HTR-8/SVneo (cell line): ENCODE data around the gene DHRS11.

ENCODE experiments used
- DNase-seq: peaks from one replicate; pipeline ENCODE4 v3.0.0; 2011; ENCODE audit warnings: low spot score, mixed read lengths; ENCODE audit not compliant: insufficient read length
- FAIRE-seq: peaks from 2 replicates; lab custom pipeline; 2011; peaks lifted over from hg19 to GRCh38; lab: Jason Lieb, UNC

Gene DHRS11, protein sequence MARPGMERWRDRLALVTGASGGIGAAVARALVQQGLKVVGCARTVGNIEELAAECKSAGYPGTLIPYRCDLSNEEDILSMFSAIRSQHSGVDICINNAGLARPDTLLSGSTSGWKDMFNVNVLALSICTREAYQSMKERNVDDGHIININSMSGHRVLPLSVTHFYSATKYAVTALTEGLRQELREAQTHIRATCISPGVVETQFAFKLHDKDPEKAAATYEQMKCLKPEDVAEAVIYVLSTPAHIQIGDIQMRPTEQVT

DNA sequence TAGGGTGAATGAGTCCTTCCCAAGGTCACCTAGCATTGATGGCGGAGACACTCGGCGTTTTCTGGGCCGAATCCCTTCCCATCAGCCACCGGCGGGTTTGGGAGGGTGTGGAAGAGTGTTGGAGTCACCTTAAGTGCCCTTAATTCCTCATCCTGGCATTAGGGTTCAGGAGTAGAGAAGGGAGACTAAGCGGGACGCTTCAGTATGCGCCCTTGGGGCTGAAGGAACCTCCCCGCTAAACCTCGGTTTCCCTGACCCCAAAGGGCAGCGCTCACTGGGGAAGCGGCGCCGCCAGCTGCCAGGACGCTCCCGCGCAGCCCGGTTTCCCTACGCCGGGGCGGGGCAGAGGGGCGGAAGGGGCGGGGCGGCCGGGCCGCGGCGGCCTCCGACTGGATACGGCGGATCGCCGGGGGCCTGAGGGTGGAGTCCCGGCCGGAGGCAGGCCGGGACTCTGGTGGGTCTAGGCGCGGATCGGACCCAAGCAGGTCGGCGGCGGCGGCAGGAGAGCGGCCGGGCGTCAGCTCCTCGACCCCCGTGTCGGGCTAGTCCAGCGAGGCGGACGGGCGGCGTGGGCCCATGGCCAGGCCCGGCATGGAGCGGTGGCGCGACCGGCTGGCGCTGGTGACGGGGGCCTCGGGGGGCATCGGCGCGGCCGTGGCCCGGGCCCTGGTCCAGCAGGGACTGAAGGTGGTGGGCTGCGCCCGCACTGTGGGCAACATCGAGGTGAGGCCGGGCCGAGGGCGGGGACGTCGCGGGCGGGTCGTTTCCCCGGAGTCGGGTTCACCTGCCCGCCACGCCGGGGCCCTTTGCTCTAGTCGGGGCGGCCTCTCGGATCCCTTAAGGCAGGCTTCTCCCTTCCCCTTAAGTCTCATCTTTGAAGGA, at the start of gene DHRS11:
Gene DHRS11 (plus strand): TSS at position 446 of the 882 bp plus-strand sequence. CDS start 131 bp downstream, at position 577.
- FAIRE-seq (no peak), DNase-seq (peak; percentile 92)

DNA sequence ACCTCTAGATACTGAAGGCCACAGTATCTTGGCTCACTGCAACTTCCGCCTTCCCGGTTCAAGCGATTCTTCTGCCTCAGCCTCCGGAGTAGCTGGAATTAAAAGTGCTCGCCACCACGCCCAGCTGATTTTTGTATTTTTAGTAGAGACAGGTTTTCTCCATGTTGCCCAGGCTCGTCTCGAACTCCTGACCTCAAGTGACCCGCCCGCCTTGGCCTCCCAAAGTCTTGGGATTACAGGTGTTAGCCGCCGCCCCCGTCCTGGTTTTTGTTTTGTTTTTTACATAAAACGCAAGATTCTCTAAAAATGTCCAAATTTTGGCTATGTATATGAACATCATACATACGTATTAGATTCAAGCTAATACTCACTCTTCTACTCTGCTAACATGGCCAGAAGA, 48.9 kb upstream of the DHRS11 start:
- no peak for FAIRE-seq
- no peak for DNase-seq

DNA sequence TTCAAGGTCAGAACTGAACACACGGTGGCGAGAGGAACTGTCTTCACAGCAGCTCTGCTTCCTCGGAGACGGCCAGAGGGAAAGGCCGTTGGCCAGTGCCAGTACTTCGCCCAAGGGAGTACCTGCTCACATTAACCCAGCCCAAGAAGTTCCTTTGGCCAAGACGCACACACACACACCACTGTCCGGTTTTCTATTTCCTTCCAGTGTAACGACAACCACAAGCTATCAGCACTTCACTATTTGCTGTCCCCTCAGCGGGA, 47.7 kb upstream of the DHRS11 start:
- no peak for FAIRE-seq

DNA sequence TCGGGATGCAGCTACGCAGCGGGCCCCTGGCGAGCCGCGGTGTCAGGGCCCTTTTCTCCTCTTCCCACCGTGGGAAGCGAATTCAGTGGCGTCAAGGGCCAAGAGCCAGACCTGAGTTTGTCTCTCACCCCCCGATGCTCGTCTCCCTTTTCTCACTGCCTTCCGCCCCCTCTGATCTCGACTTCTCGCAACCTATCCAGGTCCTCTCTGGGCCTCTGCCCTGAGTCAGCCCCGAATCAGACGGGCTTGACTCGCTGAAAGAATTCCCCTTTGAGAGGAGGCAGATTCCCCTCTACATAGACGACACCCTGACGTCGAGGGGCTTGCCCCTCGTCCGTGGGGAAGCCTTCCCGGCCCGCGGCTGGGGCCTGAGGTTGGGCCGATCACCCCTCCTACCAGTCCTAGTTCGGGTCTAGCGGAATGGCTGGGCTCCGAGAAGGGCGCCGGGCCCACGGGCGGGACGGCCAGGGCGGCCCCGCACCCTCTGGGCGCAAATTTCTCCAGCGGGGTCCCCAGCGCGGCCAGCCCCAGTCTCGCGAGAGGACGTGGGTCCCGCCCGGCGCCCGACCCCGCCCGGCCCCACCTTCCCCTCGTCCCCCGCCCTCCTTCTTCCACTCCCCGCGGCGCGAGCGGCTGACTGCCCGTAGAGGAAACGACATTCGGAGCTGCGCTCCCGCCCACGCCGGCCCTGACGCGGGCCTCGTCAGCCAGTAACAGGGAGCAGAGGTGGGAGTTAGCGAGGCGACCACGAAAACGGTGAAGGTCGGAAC, 47.2 kb upstream of the DHRS11 start, which contains the start of gene GGNBP2:
Gene GGNBP2 (plus strand): TSS at position 613 of the 770 bp plus-strand sequence. CDS start 806 bp downstream, outside the sequence.
- FAIRE-seq: no peak

More for the DNA sequence above, 47.7 kb upstream of the DHRS11 start:
- DNase-seq: peak; percentile 54

DNA sequence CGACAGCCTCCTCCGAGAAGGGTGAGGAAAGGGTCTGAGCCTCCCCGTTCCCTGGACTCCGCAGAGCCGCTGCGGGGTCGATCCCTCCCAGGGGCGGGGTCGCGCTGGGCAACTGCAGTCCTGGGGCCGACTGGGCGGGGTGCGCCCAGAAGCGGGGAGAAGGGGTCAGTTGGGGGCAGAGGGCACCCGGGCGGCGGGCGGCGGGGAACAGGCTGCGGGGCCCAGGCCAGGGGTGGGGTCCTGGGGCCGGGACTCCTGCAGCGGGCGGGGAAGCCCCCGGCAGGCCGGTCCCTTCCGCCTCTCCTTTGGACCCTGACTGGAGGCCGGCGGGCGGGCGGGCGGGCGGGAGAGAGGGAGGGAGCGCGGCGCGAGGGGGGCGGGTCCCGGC, 46.6 kb upstream of the DHRS11 start:
- peak; percentile 69 for DNase-seq
- no peak for FAIRE-seq

More for the DNA sequence above, 47.2 kb upstream of the DHRS11 start, which contains the start of gene GGNBP2:
- peak; percentile 85 for DNase-seq

DNA sequence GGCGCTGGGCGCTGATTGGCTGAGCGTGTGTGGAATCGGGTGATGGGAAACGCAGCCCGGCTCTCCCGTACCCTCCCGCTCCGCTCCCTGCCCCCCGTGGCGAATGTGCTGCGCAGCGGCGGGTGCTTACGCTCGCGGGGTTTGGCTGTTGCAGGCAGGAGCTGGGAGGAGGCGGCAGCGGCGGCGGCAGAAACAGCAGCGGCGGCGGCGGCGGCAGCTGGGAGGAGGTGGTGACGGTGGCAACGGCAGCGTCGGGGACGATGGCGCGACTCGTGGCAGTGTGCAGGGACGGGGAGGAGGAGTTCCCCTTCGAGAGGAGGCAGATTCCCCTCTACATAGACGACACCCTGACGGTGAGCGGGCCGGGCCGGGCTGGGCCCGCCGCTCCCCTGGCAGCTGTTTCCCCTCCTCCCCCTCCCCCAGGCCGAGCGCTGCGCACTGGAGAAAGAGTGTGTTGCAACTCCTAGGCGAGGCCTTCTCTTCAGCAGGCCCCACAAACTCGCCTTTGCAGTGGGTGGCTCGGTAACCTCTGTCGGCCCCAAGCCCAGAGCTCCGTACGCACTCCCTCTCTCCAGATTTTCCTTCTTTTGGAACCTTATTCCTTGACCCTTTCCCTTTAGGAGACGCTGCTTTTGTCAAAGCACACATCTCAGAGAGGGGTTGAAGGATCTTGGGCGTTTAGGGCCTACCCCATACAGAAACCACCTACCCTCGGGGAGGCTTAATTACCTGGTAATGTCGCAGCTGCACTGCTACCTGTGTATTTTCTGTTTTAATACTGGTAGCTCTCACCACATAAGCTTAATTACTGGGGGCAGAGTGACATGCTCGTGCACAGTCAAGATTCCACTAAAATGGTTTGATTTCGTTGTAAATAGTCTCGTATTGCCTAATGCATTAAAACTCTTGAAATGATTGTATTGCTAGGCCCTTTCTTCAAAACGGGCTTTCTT, 45.9 kb upstream of the DHRS11 start:
- DNase-seq (peak; percentile 96), FAIRE-seq (no peak)

DNA sequence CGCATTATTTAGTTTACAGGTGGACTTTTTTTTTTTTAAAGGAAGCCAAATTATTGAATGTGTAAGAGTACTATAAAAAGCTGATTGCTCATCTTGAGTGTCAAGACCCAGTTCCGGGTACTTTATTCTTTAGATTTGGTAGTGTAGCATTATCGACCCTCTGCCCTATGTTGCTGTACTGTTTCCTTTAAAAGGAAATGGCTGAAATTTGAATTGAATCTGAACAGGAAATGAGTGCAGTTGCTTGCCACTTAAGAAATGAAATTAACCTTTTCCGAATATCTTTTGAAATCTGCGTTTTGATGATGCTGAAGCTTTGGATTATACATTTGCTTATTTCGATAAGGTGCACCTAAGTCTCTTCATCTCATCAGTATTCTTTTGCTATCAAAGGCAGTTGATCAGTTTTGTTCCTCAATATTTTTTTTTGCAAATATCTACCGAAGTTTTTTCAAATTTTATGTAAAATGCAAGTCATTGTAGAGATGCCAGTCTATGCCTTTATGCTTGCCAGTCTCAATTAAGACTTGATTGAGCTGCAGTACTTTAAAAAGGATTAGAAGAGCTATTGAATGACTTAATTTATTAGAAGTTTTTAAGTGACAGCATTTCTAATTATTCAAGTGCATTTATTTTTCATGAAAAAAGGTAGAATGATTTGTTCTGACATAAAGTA, 45.1 kb upstream of the DHRS11 start:
- no peak for FAIRE-seq
- DNase-seq: no peak

DNA sequence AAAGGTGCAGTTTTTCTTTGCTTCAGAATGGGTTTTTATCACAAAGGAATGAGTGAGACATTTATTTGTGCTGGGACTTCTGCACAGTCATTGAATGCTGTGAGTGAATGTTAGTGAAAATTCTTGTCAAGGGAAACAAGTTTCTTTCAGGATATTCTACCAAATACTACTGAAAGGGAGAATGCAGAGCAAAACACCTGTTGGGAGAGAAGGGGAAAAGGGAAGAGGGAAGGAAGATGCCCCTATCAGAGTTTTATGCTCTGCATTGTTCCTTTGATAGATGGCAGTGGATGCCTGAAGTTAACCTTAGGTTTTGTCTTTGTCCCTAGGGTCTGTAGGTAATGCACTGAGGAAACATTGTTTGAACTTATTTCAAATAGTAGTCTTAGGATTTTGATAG, 43.9 kb upstream of the DHRS11 start:
- DNase-seq (no peak), FAIRE-seq (no peak)

DNA sequence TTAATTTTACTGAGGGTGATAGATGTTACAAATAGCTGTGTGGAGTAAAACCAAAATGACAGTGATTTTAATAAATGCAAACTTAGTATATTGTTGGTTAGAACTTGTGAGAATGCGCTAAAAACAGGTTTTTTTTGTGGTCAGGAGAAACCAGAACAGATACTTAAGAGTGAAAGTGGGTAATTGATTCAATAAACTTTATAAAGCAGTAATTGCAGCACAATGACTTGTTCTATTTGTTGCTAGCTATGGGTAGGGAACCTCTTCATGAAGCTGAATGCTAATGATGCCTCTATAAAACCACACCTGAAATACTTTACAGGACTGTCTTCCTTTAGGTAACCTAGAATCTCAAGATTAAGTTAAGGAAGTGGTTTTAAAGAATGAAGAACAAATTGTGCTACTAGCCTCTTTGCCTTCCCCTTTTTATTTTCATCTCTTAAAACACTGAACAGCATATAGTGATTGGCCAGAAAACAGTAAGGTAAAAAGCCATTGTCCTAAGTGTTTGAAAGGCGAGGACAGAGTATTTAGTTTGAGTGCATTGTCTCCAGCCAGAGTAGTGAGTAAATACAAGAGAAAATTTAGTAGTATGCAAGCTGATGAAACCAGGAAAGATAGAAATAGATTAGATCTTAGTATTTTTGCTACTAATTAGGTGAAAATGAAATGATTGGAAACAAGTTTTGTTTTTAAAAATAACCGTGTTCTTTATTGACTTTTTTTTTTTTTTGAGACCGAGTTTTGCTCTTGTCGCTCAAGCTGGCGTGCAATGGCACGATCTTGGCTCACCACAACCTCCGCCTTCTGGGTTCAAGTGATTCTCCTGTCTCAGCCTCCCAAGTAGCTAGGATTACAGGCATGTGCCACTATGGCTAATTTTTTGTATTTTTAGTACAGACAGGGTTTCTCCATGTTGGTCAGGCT, 40.9 kb upstream of the DHRS11 start:
- DNase-seq (no peak), FAIRE-seq (no peak)

DNA sequence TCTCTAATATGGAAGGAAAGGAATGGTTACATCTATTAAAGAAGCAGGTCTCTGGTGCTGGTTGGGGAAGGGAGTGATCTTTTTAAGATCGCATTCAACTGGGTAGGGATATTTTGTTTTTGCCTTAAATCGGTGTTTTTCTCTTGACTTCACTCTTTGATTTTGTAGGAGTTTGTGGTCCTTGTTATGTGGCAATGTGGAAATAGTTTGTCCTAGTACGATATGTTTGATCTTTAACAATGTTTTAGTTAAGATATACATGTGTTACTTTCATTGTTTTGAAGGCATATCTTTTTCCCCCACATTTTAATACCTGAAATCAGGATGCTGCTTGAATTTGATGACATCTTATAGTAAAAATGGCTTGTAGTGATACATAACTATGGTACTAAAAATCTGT, 38.2 kb upstream of the DHRS11 start:
- DNase-seq (no peak), FAIRE-seq (no peak)

DNA sequence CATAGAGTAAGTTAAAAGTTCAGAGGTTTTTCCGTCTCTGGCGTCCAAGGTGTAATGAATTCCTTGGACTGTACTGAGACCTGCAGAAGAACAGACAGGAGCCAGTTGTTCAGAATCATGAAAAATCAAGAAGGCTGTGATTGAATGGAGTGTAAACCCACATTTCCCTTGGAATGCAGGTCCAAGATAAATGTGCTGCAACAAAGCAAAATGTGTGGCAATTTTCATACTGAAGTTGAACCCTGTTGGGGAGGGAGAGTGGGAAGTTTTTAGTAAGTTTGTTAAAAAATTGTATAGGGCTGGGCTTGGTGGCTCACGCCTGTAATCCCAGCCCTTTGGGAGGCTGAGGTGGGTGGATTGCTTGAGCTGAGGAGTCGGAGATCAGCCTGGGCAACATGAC, 25.6 kb upstream of the DHRS11 start:
- no peak for DNase-seq
- FAIRE-seq: no peak

DNA sequence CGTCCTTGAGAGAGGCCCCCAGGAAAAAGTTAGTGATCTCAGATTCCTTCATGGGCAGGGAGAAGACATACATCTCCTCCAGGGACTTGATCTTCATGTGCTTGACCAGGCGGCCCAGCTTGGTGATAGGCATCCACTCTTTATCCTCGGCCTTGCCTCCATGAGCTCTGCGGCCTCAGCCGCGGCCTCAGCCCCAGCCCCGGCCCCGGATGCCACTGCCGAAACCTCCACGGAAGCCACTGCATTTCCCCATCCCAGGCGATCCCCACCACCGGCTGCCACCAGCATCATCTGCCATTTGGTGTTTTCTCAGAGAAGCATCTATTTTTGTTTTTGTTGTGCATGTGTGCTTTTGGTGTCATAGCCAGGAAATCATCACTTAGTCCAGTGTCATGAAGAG, 16.7 kb upstream of the DHRS11 start:
- DNase-seq (no peak), FAIRE-seq (no peak)

DNA sequence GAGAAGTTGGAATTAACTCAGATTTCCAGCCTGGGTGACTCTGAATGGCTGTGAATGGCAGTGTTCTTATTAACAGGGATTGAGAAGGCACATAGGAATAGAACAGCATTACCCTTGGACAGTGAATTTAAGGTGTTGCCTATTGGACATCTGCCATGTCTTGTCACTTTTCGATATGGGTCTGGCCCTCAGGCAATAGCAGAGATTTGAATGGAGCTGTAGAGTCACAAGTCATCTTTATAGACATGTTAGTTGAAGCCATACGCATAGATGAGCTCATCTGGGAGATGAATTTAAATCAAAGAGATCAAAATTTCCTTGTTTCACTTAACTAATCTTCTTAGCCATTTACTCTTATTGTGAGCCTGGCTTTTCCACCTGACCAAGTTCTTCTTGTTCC, 14.9 kb upstream of the DHRS11 start:
- FAIRE-seq: no peak
- no peak for DNase-seq

DNA sequence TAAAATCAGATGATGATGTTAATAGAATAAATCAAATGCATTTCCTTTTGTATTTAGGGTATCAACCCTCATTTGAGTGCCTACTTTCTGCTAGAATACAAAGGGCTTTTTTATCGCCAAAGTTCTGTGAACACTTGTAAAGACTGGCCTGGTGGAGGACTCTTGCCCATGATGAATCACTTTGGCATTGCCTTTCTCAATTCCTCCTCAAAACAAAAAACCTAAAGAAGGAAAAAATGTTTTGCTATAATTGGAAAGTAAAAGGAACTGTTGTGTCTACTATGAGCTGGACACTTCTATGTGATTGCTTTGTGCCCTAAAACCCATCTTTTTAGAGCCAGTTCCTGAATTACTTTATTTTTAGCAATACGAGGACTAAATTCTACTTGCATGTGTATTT, 13.0 kb upstream of the DHRS11 start:
- no peak for DNase-seq
- FAIRE-seq: no peak

DNA sequence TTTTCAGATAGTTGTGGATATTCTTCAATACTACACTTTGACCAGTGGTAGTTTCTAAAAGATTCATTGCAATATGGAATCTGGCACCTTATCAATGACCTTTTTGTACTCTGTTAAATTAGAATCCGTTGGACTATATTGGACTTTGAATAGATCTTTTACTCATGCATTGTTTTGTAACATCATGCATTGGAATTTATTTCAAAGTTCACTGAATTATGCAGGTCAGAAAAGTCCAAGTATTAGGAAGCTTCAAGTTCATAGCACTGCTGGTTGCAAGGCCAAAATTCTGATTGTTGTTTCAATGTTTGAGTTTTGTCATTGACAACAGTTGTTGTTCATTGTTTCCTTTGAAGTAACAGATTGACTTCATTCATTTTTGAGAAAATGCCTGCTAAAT, 7.9 kb upstream of the DHRS11 start:
- DNase-seq (no peak), FAIRE-seq (no peak)

DNA sequence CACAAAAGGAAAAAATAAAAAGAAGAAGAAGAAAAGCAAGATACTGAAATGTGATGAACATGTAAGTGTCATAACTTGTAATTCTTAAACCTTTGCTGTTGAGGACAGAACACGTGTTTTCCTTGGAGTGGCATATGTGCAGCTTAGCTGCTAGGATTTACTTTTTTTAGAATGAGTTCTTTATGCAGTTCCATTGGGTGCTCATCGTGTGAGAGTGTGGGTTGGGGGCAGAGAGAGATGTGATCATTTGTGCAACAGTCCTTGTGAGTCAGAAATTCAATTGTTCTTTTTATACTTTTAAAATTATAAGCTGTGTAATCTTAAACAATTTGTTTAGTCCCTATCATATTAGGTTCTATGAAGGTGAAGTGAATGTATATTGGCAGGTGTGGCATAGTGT, 5.5 kb upstream of the DHRS11 start:
- DNase-seq (no peak), FAIRE-seq (no peak)

DNA sequence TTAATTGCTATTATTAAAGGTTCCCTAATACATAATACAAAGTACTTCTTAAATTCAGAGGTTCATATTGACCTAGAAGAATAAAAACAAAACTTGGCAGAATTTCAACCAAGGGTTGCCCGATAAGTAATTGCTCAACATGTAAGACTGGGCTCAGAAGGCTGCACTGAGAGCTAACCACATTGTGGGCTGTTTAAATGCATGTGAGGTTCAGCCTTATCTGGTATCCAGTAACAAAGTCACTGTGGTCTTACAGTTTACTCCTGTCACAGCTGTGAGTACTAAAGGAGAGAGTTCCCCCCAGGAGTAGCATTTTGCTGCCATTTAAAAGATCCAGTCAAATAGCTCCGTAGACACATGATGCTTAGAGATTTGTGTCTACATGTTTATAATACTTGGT, 1.6 kb upstream of the DHRS11 start:
- no peak for FAIRE-seq
- no peak for DNase-seq

DNA sequence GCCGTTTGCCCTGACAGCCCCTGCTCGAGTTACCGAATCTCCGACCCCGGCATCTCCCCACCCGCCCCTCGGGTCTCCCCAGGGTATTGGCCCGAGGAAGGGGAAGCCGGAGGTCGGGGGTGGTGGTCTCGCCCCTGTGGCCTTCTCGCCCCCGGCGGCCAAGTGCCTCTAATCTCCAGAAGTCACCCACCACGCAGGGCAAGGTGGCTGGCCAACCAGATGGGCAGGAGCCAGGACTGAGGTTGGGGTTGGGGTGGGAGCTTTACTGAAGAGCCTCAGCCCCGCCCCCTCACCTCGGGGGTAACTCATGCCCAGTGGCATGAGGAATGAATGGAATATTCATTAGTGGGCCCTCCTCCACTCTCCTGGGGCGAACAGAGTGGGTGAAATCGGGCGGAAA, 637 bp downstream of the DHRS11 start:
- DNase-seq: peak; percentile 61
- no peak for FAIRE-seq
